Measurements from ENCODE around the gene PPA2. TPM values are rescaled to one million over a fixed set of nuclear protein-coding genes. Genes with fewer than 3 reads are reported as not detected.
"Not testable (repeated sequence)": the region's sequence is repeated elsewhere in the genome, so short reads cannot be mapped to it uniquely, and the experiment has no call there.

The PPA2 gene
- total and polyA plus RNA-seq, 8 donors, result 25.3 to 56.3 (median 39.3) TPM

DNA sequence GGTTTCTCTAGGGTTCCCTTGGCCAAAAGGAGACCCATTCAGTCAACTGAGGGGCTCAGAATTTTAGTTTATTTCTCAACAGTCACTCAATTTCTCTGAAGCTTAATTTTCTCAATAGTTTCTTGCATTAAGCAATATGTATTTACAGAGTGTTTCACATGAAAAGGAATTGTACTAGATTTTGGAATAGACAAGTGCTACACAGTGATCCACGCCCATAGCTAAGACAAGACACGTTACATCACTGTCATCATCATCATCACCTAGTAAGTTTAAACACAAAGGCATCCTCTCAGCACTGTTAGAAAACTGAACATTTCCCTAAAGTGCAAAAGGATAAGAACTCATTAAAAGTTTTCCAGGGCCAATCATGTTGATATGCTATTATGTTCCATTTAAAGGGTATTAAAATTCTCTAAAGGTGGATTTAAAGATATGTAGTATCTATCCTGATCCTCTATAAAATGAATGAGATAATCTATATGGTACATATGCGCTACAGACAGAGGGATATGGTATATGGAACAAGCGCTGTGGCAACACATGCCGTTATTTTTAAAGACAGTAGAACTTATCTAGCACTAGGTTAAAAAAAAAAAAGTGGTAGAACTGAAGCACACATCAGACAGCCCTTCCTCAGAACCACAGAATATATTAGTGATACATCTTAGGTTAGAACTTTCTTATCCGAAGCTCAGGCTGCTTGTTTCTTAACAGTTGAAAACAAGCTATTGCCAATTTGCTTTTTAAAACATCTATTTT is 12.1 kb downstream of the PPA2 start:
- no peak for ATAC-seq
- no peak overlapping the region for H3K27ac ChIP-seq
- H3K4me3 ChIP-seq, result no peak overlapping the region
- no peaks in the 10 kb centered on the region for H3K36me3 ChIP-seq
- no peaks in the 10 kb centered on the region for H3K4me1 ChIP-seq
- no peak for DNase-seq
- intact Hi-C loops (cut with DNase I), result loop anchor here in 1 of 3 donors (10.0 kb wide), 1 partner anchor 317 kb away; the partner anchor contains the start of gene TET2
- no peaks in the 10 kb centered on the region for H3K27me3 ChIP-seq
- TF ChIP-seq, protein P1, sequence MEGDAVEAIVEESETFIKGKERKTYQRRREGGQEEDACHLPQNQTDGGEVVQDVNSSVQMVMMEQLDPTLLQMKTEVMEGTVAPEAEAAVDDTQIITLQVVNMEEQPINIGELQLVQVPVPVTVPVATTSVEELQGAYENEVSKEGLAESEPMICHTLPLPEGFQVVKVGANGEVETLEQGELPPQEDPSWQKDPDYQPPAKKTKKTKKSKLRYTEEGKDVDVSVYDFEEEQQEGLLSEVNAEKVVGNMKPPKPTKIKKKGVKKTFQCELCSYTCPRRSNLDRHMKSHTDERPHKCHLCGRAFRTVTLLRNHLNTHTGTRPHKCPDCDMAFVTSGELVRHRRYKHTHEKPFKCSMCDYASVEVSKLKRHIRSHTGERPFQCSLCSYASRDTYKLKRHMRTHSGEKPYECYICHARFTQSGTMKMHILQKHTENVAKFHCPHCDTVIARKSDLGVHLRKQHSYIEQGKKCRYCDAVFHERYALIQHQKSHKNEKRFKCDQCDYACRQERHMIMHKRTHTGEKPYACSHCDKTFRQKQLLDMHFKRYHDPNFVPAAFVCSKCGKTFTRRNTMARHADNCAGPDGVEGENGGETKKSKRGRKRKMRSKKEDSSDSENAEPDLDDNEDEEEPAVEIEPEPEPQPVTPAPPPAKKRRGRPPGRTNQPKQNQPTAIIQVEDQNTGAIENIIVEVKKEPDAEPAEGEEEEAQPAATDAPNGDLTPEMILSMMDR (IDR thresholded peaks at IDR 0.05), result no peak
- no peaks in the 10 kb centered on the region for H3K9me3 ChIP-seq
- 96 to 97% methylated on average over 6 of the region's 6 CpGs for WGBS, 2 donors
- no peak for FAIRE-seq

DNA sequence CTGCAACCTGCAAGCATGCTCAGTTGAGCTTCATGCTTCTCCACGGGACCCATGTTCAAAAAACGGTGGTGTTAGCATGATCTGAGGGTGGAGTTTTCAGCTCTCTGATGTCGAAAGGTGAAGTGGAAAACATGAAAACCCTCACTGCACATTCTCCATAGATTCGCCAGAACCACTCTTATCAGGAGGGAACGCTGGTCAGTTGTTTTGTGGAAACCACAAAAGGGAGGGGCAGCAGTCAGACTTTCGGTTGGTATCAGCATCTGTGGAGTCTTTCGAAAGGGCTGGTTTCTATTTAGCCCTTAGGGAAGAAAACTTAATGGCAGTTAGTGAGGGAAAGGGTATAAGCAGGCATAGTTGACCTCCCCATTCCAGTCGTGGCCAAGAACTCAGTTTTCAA is 12.6 kb downstream of the PPA2 start:
- Histone ChIP-seq H3K4me1 (no peaks in the 10 kb centered on the region), H3K27ac (no peak overlapping the region), H3K36me3 (no peaks in the 10 kb centered on the region), H3K9me3 (no peaks in the 10 kb centered on the region), H3K4me3 (no peak overlapping the region), H3K27me3 (no peaks in the 10 kb centered on the region)
- 87 to 90% methylated on average over 8 of the region's 8 CpGs for WGBS, 2 donors
- no peak for DNase-seq
- FAIRE-seq, result no peak
- intact Hi-C loops (cut with DNase I), result loop anchor here in 1 of 3 donors (10.0 kb wide), 1 partner anchor 316 kb away; the partner anchor contains the start of gene TET2
- TF ChIP-seq, protein P1 (IDR thresholded peaks at IDR 0.05), result no peak
- ATAC-seq, result no peak

DNA sequence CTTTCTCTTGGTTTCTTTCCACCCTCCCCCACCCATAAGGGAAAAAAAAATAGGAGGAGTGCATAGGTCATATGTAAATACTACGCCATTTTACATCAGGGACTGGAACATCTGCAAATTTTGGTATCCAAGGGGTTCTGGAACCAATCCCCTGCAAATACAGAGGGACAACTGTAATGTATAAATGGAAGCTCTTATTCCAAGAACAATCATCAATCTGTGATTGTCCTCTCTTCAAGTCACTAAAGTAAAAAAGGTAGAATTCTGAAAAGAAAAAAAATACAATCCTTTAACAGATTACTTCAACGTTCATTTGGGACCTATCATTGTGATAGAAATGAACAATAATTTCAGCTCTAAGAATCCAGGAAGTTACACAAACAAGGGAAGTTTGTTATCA is 13.6 kb downstream of the PPA2 start:
- H3K4me1 ChIP-seq, result no peaks in the 10 kb centered on the region
- no peaks in the 10 kb centered on the region for H3K27me3 ChIP-seq
- no peak overlapping the region for H3K27ac ChIP-seq
- no peak for FAIRE-seq
- TF ChIP-seq, protein P1 (IDR thresholded peaks at IDR 0.05), result no peak
- intact Hi-C loops (cut with DNase I), result loop anchor here in 1 of 3 donors (10.0 kb wide), 1 partner anchor 316 kb away; the partner anchor contains the start of gene TET2
- H3K36me3 ChIP-seq, result no peaks in the 10 kb centered on the region
- H3K4me3 ChIP-seq, result no peak overlapping the region
- 56 to 58% methylated on average over 2 of the region's 2 CpGs for WGBS, 2 donors
- no peaks in the 10 kb centered on the region for H3K9me3 ChIP-seq
- no peak for ATAC-seq
- DNase-seq, result no peak

DNA sequence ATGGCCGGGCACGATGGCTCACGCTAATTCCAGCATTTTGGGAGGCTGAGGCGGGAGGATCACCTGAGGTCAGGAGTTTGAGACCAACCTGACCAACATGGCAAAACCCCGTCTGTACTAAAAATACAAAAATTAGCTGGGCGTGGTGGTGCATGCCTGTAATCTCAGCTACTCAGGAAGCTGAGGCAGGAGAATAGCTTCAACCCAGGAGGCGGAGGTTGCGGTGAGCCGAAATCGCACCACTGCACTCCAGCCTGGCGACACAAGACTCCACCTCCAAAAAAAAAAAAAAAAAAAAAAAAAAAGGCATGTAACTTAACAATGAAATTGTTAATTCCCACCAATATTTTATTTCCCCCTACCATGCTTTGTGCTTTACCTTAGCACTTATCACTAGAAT is 15.3 kb downstream of the PPA2 start:
- H3K9me3 ChIP-seq; H3K36me3 ChIP-seq; intact Hi-C loops (cut with DNase I); H3K27me3 ChIP-seq; H3K4me3 ChIP-seq; DNase-seq; ATAC-seq; H3K4me1 ChIP-seq; H3K27ac ChIP-seq; FAIRE-seq: not testable (repeated sequence)
- WGBS, 2 donors, result 88 to 94% methylated on average over 10 to 11 of the region's 11 CpGs

DNA sequence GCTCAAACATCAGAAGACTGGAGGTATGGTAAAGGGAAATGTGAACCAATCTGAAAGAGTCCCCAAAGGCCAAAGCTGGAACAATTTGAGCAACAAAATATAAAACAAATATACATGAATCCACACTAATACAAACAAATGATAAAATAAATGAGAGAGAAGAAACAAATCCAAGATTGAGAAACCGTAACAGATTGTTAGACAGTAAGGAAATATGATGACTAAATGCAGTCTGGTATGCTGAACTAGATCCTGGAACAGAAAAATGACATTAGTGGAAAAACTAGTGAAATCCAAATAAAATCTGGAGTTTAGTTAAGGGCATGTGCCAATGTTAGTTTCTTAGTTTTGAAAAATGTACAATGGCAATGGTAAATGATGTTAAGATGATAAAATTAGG is 15.9 kb downstream of the PPA2 start:
- H3K9me3 ChIP-seq, result no peaks in the 10 kb centered on the region
- intact Hi-C loops (cut with DNase I), result no loop called here
- FAIRE-seq, result no peak
- no peak for DNase-seq
- ATAC-seq, result no peak
- no peak overlapping the region for H3K27ac ChIP-seq
- 84 to 88% methylated on average over 1 of the region's 1 CpG for WGBS, 2 donors
- H3K4me3 ChIP-seq, result no peak overlapping the region
- no peaks in the 10 kb centered on the region for H3K27me3 ChIP-seq
- H3K36me3 ChIP-seq, result no peaks in the 10 kb centered on the region
- TF ChIP-seq, protein P1 (IDR thresholded peaks at IDR 0.05), result no peak
- no peaks in the 10 kb centered on the region for H3K4me1 ChIP-seq

All from pancreas (tissue), 10 donors.